ENCODE measurements around the gene TEX101.
"Not testable (repeated sequence)": the region's sequence is repeated elsewhere in the genome, so short reads cannot be mapped to it uniquely, and the experiment has no call there.

Gene TEX101

DNA sequence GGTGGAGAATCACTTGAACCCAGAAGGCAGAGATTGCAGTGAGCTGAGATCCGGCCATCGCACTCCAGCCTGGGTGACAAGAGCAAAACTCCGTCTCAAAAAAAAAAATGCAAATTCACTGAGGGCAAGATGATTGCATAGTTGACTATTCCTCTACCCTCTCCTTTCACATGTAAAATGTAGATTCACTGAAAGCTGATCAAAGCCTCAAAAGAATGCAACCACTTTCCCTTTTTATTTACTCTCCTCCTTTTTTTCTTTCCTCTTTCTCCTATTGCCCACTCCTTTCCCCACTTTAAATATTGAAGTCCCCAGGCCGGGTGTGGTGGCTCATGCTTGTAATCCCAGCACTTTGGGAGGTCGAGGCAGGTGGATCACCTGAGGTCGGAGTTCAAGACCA lies 6.3 kb downstream of the TEX101 start:
- no peak for DNase-seq (ENCODE audit: low read depth in 3 of 3)

DNA sequence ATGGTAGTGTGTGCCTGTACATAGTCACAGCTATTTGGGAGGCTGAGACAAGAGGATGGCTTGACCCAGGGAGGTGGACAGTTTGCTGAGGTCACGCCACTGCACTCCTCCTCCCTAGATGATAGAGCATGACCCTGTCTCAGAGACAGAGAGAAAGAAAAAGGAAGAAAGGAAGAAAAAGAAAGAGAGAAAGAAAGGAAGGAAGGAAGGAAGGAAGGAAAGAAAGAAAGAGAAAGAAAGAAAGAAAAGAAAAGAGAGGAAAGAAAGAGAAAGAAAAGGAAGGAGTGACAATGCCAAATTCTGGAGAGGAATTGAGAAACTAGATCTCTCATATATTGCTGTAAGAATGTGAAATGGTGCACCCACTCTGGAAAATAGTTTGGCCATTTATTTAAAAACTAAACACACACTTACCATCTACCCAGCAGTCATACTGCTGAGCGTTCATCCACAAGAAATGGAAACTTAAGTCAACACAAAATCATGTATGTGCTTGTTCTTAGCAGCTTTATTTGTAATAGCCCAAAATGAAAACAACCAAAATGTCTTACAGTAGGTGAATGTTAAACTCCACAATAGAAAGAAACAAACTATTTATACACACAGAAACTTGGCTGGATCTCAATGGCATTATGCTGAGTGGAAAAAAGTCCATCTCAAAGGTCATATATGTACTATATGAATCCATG lies 7.5 kb downstream of the TEX101 start:
- DNase-seq (ENCODE audit: low read depth in 3 of 3): no peak

DNA sequence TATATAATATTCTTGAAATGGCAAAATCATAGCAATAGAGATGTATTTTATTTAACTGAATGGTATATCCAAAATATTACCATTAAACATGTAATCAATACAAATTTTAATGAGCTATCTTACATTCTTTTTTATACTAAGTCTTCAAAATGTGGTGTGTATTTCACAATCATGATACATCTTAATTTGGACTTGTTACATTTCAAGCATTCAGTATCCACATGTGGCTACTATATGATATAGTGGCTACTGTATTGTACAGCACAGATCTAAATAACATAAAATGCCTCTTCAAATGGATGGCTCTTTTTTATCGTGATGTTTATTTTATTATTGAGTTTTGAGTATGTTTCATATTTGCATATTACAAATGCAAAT lies 8.0 kb downstream of the TEX101 start:
- no peak for DNase-seq (ENCODE audit: low read depth in 3 of 3)

DNA sequence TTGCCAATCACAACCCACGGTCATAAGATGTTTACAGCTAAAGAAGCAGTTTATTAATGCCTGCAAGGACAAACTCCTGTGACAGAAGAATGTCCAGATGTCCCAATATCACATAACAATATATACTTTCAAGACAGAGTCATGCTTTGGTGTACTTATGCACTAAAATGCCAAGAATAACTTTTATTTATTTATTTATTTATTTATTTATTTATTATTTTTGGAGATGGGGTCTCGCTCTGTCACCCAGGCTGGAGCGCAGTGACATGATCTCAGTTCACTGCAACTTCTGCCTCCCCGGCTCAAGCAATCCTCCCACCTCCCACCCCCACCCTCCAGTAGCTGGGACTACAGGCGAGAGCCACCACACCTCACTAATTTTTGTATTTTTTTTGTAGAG lies 9.1 kb downstream of the TEX101 start:
- no peak for DNase-seq (ENCODE audit: low read depth in 3 of 3)

DNA sequence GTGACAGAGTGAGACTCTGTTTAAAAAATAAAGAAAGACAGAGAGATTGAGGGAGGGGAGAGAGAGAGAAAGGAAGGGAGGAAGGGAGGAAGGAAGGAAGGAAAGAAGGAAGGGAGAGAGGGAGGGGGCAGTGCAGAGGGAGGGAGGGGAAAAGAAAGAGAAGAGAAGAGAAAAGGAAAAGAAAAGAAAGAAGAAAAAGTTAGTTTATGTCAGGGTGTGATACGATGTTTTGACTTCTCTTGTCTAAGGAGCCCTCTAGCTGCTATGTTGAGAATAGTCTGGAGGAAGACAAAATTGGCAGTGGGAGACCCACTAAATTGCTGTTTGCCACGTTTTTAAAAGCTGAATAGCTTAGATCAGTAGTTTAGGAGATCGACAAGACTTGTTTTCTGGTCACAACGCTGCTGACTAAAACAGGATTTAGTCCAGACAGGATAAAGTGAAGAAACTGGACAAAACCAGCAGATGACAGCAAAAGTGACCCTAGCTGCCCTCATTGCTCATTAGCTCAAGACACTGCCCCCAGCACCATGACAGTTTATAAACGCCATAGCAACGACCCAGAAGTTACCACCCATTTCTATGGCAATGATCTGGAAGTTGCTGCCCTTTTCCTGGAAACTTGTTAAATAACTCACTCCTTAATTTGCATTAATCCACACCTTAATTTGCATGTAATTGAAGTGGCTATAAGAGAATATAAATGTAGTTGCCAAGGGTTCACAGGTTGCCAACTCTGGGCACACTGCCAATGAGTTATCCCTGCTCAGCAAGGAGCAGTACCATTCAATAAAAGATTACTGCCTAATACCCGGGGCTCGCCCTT lies 11.1 kb downstream of the TEX101 start:
- no peak for DNase-seq (ENCODE audit: low read depth in 3 of 3)

DNA sequence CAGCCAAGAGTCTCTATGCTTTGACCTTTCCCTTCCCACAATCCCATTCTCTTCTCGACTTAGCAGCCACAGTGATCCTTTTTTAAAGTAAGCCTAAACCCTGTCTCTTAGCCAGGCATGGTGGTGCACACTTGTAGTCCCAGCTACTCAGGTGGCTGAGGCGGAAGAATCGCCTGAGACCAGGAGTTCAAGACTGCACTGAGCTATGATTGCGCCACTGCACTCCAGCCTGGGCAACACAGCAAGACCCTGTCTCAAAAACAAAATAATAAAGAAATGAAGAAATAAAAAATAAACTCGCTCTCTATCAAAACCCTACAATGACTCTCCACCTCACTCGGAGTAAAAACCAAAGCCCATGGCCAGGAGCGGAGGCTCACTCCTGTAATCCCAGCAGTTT lies 14.7 kb downstream of the TEX101 start:
- DNase-seq (ENCODE audit: low read depth in 3 of 3): no peak

DNA sequence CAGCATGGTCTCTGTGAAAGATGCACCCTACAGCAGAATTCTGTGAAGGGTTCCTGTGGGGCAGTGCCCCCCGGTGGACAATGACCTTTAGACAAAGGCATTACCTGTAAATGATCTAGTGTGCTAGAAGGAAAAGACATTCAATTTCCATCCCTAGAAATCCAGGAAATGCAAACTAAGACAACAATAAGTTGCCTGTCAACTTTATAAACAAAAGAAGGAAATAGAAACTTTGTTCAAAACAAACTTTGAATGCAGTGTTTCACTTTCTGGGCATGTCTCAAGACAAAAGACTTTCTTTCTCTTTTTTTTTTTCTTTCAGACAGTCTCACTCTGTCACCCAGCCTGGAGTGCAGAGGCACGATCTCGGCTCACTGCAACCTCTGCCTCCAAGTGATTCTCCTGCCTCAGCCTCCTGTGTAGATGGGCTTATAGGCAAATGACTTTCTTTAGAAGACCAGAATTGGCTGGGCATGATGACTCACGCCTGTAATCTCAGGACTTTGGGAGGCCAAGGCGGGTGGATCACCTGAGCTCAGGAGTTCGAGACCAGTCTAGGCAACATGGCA lies 15.5 kb downstream of the TEX101 start:
- DNase-seq (ENCODE audit: low read depth in 3 of 3): no peak

DNA sequence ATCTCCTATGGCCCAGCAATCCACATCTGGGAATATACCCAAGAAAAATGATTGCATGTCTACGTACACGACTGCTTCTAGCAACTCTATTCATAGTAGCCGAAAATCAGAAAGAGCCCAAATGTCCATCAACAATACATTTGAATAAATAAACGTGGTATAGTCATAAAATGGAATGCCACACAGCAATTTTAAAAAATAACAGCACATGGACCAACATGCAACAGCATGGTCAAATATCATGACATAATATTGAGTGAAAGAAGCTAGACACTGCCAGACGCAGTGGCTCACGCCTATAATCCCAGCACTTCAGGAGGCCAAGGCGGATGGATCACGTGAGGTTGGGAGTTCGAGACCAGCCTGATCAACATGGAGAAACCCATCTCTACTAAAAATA lies 16.3 kb downstream of the TEX101 start:
- DNase-seq (ENCODE audit: low read depth in 3 of 3): no peak

DNA sequence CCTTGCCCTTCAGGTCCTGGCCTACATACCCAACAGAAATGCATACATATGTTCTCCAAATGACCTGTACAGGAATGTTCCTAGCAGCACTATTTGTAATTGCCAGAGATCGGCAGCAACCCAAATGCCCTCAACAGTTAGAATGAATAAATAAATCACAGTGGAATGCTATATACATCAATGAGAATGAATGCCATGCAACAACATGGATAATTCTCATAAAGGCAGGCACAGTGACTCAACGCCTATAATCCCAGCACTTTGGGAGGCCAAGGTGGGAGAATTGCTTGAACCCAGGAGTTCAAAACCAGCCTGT lies 18.6 kb downstream of the TEX101 start:
- no peak for DNase-seq (ENCODE audit: low read depth in 3 of 3)

DNA sequence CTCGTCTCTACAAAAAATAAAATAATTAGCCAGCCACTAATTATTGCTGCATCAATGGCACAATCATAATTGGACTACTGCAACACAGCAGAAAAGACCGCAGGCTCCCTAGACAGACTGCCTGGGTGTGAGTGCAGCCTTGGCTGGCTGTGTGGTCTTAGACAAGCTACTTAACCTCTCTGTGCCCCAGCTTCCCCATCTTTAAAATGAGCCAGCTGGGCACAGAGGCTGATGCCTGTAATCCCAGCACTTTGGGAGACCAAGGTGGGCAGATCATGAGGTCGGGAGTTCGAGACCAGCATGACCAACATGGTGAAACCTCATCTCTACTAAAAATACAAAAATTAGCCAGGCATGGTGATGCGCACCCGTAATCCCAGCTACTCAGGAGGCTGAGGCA lies 19.0 kb downstream of the TEX101 start:
- DNase-seq (ENCODE audit: low read depth in 3 of 3): no peak

DNA sequence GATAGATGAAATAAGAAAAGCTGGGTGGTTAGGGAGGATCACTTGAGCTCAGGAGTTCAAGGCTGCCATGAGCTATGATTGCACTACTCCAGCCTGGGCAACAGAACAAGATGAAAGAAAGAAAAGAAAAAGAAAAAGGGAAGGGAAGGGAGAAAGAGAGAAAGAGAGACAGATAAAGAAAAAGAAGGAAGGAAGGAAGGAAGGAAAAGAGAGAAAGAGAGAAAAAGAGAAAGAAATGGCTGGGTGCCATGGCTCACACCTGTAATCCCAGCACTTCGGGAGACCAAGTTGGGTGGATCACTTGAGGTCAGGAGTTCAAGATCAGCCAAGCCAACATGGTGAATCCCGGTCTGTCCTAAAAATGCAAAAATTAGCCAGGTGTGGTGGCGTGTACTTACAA lies 21.1 kb downstream of the TEX101 start:
- DNase-seq (ENCODE audit: low read depth in 3 of 3): no peak

DNA sequence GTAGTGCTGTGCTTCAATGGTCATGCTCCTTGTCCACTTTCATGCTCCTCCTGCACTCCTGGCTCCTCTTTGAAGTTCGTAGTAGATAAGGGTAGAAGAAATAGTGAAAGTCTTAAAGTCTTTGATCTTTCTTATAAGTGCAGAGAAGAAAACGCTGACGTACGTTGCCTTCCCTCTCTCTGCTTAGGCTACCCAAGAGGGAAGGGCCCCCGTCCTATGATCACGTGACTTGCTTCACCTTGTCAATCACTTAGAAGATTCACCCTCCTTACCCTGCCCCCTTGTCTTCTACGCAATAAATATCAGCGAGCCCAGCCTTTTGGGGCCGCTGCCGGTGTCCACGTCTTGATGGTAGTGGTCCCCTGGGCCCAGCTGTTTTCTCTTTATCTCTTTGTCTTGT lies 22.6 kb downstream of the TEX101 start:
- not testable (repeated sequence) for DNase-seq (ENCODE audit: low read depth in 3 of 3)

DNA sequence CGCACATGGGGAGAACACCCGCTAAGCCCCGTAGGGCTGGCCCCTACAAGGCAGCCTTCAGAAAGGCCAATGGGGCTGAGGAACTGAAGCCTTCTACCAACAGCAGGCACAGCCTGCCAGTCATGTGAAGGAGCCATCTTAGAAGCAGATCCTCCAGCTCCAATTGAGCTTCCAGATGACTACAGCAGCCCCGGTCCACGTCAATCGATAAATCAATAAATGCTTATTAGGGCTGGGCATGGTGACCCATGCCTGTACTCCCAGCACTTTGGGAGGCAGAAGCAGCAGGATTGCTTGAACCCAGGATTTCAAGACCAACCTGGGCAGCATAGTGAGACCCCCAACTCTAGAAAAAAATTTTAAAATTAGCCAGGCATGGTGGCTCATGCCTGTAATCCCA lies 23.0 kb downstream of the TEX101 start:
- DNase-seq (ENCODE audit: low read depth in 3 of 3): no peak

DNA sequence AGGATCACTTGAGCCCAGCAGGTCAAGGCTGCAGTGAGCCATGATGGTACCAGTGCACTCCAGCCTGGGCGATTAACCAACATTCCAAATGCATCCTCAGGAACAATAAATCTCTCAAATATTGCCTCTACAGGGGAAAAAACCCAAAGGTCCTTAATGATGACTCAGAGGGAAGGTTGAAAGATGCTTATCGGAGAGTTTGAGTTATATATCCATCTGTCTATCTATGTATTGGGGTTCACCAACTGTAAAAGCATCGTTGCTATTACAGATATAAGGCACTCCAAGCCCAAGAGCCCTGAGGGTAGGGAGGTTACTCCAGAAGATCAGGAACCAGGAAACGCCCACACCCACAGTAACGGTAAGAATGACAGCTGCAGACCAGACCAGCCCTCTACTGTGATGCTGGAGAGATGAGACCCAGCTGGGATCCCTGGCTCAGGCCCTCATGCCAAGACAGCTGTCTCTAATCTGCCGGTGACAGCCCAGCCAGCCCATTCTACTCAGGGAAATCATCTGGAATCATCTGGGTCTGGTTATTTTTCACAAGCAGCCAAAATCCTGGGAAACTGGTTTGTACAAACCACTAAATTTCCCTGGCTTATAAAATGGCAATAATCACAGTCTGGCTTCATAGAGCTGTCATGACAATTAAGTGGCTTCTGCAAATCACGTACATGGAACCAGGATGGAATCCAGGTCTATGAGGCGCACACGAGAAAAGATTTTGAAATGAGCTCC lies 23.8 kb downstream of the TEX101 start:
- DNase-seq (ENCODE audit: low read depth in 3 of 3): no peak

DNA sequence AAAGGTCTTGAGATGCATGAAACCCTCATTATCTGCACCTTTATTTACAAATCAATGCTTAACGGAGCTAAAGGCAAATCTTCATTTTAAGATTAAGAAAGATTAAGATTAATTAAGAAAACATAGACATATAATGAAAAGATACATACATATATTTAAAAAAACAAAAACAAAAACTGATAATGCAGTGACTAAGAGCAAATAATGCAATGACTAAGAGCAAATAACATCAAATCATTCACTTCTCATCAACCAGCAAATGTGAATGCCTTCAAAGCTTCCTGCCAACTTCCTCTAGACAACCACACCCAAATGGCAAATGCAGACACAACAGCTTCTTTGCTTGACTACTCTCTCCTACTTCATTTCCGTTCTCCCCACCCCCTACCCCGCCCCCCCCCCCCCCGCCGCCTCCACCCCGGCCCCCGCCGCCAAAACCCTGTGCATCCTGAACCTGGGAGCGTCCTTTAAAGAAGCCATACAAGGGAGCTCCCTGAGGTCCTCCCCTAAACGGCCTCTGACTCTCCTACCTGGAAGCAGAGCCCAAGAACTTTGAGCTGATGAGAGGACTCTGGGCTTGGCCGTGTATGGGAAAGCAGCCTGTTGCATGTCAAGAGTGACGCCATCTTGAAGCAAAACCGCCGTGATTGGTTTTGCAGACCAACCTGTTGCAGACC lies 24.5 kb downstream of the TEX101 start:
- DNase-seq (ENCODE audit: low read depth in 3 of 3): no peak

DNA sequence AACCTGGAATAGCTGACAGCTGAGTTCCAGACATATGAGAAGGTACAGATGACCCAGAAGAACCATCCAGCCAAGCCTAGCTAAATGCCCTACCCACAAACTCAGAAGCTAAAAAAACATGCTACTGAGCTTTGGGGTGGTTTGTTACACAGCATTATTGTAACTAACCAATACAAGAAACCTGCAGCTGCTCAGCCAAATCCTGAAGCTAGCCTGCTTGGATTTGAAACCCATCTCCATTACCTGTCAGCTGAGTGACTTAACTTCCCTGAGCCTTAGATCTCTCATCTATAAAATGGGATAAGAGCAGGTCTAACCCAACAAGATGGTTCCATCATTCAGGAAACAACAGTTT lies 25.0 kb downstream of the TEX101 start:
- DNase-seq (ENCODE audit: low read depth in 3 of 3): no peak

DNA sequence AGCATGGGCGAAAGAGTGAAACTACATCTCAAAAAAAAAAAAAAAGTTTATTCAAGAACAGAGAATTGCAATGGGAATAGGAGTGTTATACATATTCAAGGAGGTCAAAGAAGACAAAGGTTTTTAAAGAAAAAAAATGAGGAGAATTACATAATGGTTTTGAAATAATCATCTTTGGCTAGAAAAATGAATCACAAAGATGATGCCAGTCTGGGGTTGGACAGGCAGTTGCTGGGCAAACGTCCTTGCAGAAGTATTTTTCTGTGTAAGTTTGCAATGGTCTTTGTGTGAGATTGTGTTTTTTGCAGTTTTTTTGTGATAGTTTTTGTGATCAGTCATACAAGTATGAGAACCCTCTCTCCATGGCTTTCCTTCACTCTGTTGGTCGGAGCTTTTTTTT lies 27.0 kb downstream of the TEX101 start:
- DNase-seq (ENCODE audit: low read depth in 3 of 3): no peak

DNA sequence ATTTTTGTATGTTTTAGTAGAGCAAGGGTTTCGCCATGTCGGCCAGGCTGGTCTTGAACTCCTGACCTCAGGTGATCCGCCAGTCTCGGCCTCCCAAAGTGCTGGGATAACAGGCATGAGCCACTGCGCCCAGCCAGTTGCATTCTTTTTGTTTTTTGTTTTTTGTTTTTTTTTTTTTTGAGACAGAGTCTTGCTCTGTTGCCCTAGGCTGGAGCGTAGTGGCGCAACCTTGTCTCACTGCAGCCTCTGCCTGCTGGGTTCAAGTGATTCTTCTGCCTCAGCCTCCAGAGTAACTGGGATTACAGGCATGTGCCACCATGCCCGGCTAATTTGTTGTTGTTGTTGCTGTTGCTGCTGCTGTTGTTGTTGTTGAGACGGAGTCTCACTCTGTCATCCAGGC lies 29.4 kb downstream of the TEX101 start:
- not testable (repeated sequence) for DNase-seq (ENCODE audit: low read depth in 3 of 3)

DNA sequence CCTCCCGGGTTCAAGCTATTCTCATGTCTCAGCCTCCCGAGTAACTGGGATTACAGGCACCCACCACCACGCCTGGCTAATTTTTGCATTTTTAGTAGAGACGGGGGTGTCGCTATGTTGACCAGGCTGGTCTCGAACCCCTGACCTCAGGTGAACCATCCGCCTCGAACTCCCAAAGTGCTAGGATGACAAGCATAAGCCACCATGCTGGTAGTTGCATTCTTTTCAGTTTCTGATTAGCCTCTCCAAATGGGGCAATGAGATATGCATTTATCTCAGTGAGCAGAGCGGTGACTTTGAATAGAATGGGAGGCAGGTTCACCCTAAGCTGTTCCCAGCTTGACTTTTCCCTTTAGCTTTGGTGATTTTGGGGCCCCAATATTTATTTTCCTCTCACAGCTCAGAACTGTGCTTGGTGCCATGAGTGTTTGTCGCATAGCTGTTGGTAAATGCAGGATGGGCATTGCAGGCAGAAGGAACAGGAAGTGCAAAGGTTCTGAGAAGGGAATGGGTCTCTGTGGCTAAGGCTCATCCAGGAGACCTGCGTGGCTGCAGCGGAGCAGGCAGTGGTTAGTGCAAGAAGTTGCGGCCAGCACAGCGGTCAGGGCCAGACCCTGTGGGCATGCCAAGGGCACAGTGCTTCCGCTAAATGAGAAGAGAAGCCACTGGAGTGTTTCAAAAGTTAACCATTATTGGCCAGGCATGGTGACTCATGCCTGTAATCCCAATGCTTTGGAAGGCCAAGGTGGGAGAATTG lies 30.0 kb downstream of the TEX101 start:
- DNase-seq (ENCODE audit: low read depth in 3 of 3): no peak

DNA sequence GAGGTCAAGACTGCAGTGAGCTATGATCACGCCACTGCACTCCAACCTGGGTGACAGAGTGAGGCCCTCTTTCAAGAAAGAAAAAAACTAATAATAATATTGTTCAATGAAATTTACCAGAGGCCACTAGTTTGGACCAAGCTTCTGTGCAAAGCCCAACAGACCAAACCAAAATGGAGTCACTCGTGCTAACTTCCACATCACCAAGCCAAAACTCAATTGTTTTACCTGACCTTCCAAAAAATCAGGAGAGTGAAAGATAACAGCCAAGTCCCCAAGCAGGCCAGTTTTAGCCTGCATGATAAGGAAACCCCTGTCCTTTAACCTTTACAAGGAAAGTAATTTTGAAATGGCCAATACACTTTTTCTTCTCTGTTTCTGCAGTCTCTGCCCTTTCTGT lies 30.7 kb downstream of the TEX101 start:
- DNase-seq (ENCODE audit: low read depth in 3 of 3): no peak

DNA sequence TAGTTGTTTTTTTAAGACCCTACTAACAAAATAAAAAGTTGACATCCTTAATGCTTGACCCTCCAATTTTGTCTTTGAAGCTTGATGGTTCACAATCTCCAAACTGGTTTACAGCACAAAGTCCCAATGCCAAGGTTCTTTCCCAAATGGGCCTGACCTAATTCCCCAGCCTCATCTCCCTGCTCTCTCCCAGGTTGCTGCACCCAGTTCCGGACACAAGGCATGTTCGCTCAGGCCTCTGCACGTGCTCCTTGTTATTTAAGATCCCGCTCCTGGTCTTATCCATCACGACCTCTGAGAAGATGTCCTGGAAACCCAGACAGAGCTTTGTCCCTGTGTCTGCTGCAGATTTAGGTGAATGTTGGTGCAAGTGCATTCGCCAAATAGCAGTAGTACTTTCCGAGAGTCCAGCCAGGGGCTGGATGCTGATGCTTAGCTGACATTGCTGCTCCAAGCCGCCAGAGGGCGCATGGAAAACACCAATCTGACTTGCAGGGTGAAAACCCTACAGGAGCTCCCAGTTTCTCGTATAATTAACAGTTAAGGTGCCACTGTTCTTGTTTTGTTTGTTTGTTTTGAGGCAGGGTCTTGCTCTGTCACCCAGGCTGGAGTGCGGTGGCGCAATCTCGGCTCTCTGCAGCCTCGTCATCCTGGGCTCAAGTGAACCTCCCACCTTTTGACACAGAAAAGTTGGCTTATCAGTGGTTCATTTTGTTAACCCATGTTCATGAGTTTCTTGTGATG lies 32.2 kb downstream of the TEX101 start:
- DNase-seq (ENCODE audit: low read depth in 3 of 3): peak; percentile 61 to 73 (median 70)

All from stimulated activated CD4-positive, alpha-beta T cell treated with anti-CD3 and anti-CD28 coated beads, TNF-alpha, amount 100 ng/mL, for 24 hours (primary cell).